ENCODE measurements around the gene CDH16. TPM values are rescaled to one million over a fixed set of nuclear protein-coding genes. Genes with fewer than 3 reads are reported as not detected.
A peak's percentile ranks its signal among the peaks of the same experiment; 100 is the strongest.

Gene CDH16
- total and polyA plus RNA-seq, 2 of the 13 experiments (the other 11 are each of a cell fraction or from before 2014, with no cell fraction given) = 2.7 to 3.9 TPM

DNA sequence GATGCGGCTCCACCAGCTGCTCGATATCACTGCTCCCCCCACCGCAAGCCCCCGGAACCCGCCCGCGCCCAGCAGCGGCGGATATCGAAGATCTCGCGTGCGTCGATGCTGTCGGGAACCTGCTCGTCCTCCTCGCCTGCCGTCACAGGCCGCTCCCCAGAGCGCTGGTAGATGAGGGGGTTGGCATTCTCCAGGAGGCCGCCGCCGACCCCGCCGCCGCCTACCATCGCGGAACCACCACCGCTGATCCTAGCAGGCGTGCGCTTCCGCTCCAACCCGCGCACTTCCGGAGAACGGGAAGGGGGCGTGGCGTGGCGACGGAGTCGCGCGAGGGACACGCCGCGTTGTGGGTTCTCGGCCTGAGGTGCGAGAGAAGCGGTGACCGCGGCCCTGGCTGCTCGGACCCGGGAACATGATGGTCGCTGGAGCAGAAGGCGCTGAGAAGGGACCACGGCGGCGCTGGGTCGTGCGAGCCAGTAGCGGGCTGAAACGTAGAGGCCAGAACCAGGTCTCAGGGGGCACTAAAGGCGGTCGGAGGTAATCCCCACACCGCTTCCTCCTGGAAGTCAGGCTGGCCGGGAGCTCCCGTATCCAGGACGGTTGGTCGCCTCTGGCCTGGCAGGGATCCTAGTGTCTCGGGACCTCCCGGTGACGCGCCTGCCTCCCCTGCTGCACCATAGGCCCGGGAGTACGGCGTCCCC, 15.6 kb upstream of the CDH16 start, which contains the start of gene CIAO2B (continued):
- TF ChIP-seq TFDP1 (CRISPR knock-in tag; IDR thresholded peaks at IDR 0.05; ENCODE audit: borderline replicate concordance) = peak; percentile 81; the same call in 1 of the 2 replicates
- TF ChIP-seq CREM (IDR thresholded peaks at IDR 0.05) = peak; percentile 23; the same call in 1 of the 2 replicates
- no peak for TF ChIP-seq CREM (CRISPR knock-in tag; IDR thresholded peaks at IDR 0.05)
- TF ChIP-seq, protein P1, sequence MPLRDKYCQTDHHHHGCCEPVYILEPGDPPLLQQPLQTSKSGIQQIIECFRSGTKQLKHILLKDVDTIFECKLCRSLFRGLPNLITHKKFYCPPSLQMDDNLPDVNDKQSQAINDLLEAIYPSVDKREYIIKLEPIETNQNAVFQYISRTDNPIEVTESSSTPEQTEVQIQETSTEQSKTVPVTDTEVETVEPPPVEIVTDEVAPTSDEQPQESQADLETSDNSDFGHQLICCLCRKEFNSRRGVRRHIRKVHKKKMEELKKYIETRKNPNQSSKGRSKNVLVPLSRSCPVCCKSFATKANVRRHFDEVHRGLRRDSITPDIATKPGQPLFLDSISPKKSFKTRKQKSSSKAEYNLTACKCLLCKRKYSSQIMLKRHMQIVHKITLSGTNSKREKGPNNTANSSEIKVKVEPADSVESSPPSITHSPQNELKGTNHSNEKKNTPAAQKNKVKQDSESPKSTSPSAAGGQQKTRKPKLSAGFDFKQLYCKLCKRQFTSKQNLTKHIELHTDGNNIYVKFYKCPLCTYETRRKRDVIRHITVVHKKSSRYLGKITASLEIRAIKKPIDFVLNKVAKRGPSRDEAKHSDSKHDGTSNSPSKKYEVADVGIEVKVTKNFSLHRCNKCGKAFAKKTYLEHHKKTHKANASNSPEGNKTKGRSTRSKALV (CRISPR knock-in tag; IDR thresholded peaks at IDR 0.05) = peak; percentile 90
- peak; percentile 29; the same call in 1 of the 2 replicates for TF ChIP-seq TFAP4 (IDR thresholded peaks at IDR 0.05; ENCODE audit: borderline replicate concordance, low read depth)
- TF ChIP-seq, protein P2, sequence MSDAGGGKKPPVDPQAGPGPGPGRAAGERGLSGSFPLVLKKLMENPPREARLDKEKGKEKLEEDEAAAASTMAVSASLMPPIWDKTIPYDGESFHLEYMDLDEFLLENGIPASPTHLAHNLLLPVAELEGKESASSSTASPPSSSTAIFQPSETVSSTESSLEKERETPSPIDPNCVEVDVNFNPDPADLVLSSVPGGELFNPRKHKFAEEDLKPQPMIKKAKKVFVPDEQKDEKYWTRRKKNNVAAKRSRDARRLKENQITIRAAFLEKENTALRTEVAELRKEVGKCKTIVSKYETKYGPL (CRISPR knock-in tag; IDR thresholded peaks at IDR 0.05) = peak; percentile 75; the same call in 1 of the 2 replicates
- TF ChIP-seq CBX5 (CRISPR knock-in tag; IDR thresholded peaks at IDR 0.05; ENCODE audit: borderline replicate concordance) = no peak; the same call in 1 of the 2 replicates
- peak; percentile 97 for TF ChIP-seq TAF1 (CRISPR knock-in tag; IDR thresholded peaks at IDR 0.05)
- TF ChIP-seq TOE1 (CRISPR knock-in tag; IDR thresholded peaks at IDR 0.05) = 0 out of 2 replicates have a peak, but pooled peaks have one; percentile 33
- TF ChIP-seq HOXD1 (CRISPR knock-in tag; IDR thresholded peaks at IDR 0.05) = peak; percentile 91
- TF ChIP-seq THAP7 (CRISPR knock-in tag; IDR thresholded peaks at IDR 0.05) = peak; percentile 93
- no peak for TF ChIP-seq HNF1A (IDR thresholded peaks at IDR 0.05; ENCODE audit: low read depth)
- peak; percentile 80; the same call in 1 of the 2 replicates for TF ChIP-seq HNF1A (CRISPR knock-in tag; IDR thresholded peaks at IDR 0.05; ENCODE audit: borderline replicate concordance)
- TF ChIP-seq, protein P3, sequence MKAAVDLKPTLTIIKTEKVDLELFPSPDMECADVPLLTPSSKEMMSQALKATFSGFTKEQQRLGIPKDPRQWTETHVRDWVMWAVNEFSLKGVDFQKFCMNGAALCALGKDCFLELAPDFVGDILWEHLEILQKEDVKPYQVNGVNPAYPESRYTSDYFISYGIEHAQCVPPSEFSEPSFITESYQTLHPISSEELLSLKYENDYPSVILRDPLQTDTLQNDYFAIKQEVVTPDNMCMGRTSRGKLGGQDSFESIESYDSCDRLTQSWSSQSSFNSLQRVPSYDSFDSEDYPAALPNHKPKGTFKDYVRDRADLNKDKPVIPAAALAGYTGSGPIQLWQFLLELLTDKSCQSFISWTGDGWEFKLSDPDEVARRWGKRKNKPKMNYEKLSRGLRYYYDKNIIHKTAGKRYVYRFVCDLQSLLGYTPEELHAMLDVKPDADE (CRISPR knock-in tag; IDR thresholded peaks at IDR 0.05) = peak; percentile 75
- TF ChIP-seq FOXK1 (CRISPR knock-in tag; IDR thresholded peaks at IDR 0.05; ENCODE audit: borderline replicate concordance, low read depth) = peak; percentile 87
- TF ChIP-seq ZNF891 (CRISPR knock-in tag; IDR thresholded peaks at IDR 0.05) = peak; percentile 99
- TF ChIP-seq ATRX (CRISPR knock-in tag; IDR thresholded peaks at IDR 0.05; ENCODE audit: borderline replicate concordance) = no peak

Measured in HepG2 (cell line).